Body of pancreas (tissue), 4 donors: ENCODE data around the gene CDC45. TPM values are rescaled to one million over a fixed set of nuclear protein-coding genes. Genes with fewer than 3 reads are reported as not detected.

Experiments used
- ATAC-seq: fragments of 150-250 bp; one replicate; pipeline ENCODE4 v1.9.1; 2016
- DNase-seq, 4 donors: peaks; one replicate each; pipeline ENCODE4 v3.0.0-alpha.2; 2019
- H3K27ac ChIP-seq, 4 donors: fragments of 200-600 bp; sonication (generic); 1 replicate in 3 of 4; 2 replicates in 1 of 4; pipeline versions ENCODE4 v1.5.1 to v1.6.1; 2016 to 2019; ENCODE audit warnings: mild to moderate bottlenecking in 1 of 4, mixed read lengths in 1 of 4, moderate library complexity in 1 of 4
- H3K27me3 ChIP-seq, 2 donors: fragments of 200-600 bp; sonication (generic); one replicate each; pipeline ENCODE4 v1.6.0; 2016; ENCODE audit warnings: mild to moderate bottlenecking in 1 of 2
- H3K36me3 ChIP-seq, 2 donors: fragments of 200-600 bp; sonication (generic); replicated peaks in 1 of 2; 2 replicates each; pipeline ENCODE4 v1.5.1; 2016; ENCODE audit warnings: low read depth in 2 of 2; ENCODE audit not compliant: insufficient read depth in 1 of 2
- H3K4me1 ChIP-seq: fragments of 200-600 bp; sonication (generic); one replicate; pipeline ENCODE4 v1.6.0; 2016
- H3K4me3 ChIP-seq, 2 donors: fragments of 200-600 bp; sonication (generic); 1 replicate in 1 of 2; 2 replicates in 1 of 2; pipeline ENCODE4 v1.5.1; 2016 to 2019
- H3K9me3 ChIP-seq, 3 donors: fragments of 200-600 bp; sonication (generic); 1 replicate in 2 of 3; 2 replicates in 1 of 3; pipeline ENCODE4 v1.5.1; 2016
- CTCF ChIP-seq, 7 experiments: fragments of 450-650 bp in 4 of 7; fragments of 200-600 bp in 3 of 7; sonication (generic) in 3 of 7; IDR thresholded peaks; one replicate each; pipeline ENCODE4 v1.5.1; 2016 to 2019; ENCODE audit warnings: antibody characterized with exemption in 7 of 7
- POLR2A ChIP-seq, 3 donors: fragments of 450-650 bp; IDR thresholded peaks; one replicate each; pipeline ENCODE4 v1.6.1; 2016; ENCODE audit warnings: antibody characterized with exemption in 3 of 3, mild to moderate bottlenecking in 2 of 3
- WGBS, 2 donors: methylation state at CpG; one replicate each; pipeline ENCODE4 v1.1.5; 2017; 5-methylcytosine and 5-hydroxymethylcytosine counted together
- intact Hi-C: fragments of 100-400 bp; cut with DNase I; formaldehyde crosslinking; loops from one replicate; pipeline ENCODE4 v1.15.1; 2023
- total RNA-seq, 2 donors: library from RNA; depleted of rRNA; stranded (reverse); fragments of >200 nt; gene quantifications; one replicate each; pipeline ENCODE4 v1.1.0, GENCODE V29; 2016

Gene CDC45
- total RNA-seq, 2 donors from 2014 or later: not detected

GRCh38 chr22:19569276-19569640, 89.5 kb downstream of the CDC45 start:
- ATAC-seq (no peak), DNase-seq (no peak)
- Histone ChIP-seq H3K27me3 (no peaks in the 10 kb centered on the region), H3K4me1 (no peaks in the 10 kb centered on the region), H3K27ac (no peak overlapping the region), H3K9me3 (peaks cover 0 to 2% (median 0%) of the 10 kb centered on the region in 3 donors), H3K36me3 (no peaks in the 10 kb centered on the region), H3K4me3 (no peak overlapping the region)
- 29 to 42% methylated on average over 1 of the region's 1 CpG for WGBS, 2 donors
- intact Hi-C loops: no loop called here
- TF ChIP-seq POLR2A (IDR thresholded peaks at IDR 0.05) (no peak), CTCF (IDR thresholded peaks at IDR 0.05) (no peak)

GRCh38 chr22:19569976-19570375, 90.3 kb downstream of the CDC45 start:
- 63 to 70% methylated on average over 2 of the region's 2 CpGs for WGBS, 2 donors
- H3K36me3 ChIP-seq: no peaks in the 10 kb centered on the region
- no peak overlapping the region for H3K27ac ChIP-seq
- ATAC-seq: no peak
- H3K27me3 ChIP-seq: no peaks in the 10 kb centered on the region
- TF ChIP-seq CTCF (IDR thresholded peaks at IDR 0.05) (no peak), POLR2A (IDR thresholded peaks at IDR 0.05) (no peak)
- no peaks in the 10 kb centered on the region for H3K9me3 ChIP-seq
- no peaks in the 10 kb centered on the region for H3K4me1 ChIP-seq
- intact Hi-C loops: no loop called here
- no peak overlapping the region for H3K4me3 ChIP-seq
- no peak for DNase-seq

Other genes with a start within 250 kb of the CDC45 start
- 1 to 10 TPM in 1 of 2 donors, under 1 TPM in 1; 0.66 to 2.3 TPM for gene CLTCL1, start 188.2 kb upstream of the CDC45 start, total RNA-seq
- 10 to 100 TPM; 10.6 to 12.9 TPM for gene HIRA, start 48.2 kb upstream of the CDC45 start, total RNA-seq
- gene MRPL40, start 47.4 kb upstream of the CDC45 start, total RNA-seq: 10 to 100 TPM in 1 of 2 donors, 1 to 10 TPM in 1; 4.0 to 13.5 TPM
- 10 to 100 TPM; 36.1 to 49.8 TPM for gene C22orf39, start 32.2 kb upstream of the CDC45 start, total RNA-seq
- gene UFD1, start 727 bp upstream of the CDC45 start, total RNA-seq: 10 to 100 TPM; 13.2 to 27.2 TPM
- gene CLDN5, start 44.5 kb downstream of the CDC45 start, total RNA-seq: 10 to 100 TPM; 36.9 to 80.4 TPM
- 10 to 100 TPM; 15.0 to 15.2 TPM for gene SEPTIN5, start 234.6 kb downstream of the CDC45 start, total RNA-seq
- gene GP1BB, start 243.6 kb downstream of the CDC45 start, total RNA-seq: 10 to 100 TPM in 1 of 2 donors, 1 to 10 TPM in 1; 6.2 to 29.7 TPM